HEK293 (cell line): ENCODE results near the gene ADAMTS19.

Experiments used
- KLF9 ChIP-seq: fragments of 450-650 bp; formaldehyde crosslinking; IDR thresholded peaks from 2 replicates; pipeline ENCODE4 v1.5.1; 2016; ENCODE audit warnings: missing biosample characterization, missing genetic modification characterization, low read depth
- TCF7L2 ChIP-seq: IDR thresholded peaks from 2 replicates; pipeline ENCODE4 v1.6.1; 2011; ENCODE audit warnings: low read depth, mild to moderate bottlenecking, inconsistent platforms, low read length, moderate library complexity, borderline replicate concordance
- ZBTB7A ChIP-seq: fragments of 450-650 bp; formaldehyde crosslinking; IDR thresholded peaks from 2 replicates; pipeline ENCODE4 v1.5.1; 2016; ENCODE audit warnings: low read depth, missing biosample characterization, missing genetic modification characterization
- ZFP37 ChIP-seq: fragments of 450-650 bp; formaldehyde crosslinking; IDR thresholded peaks from 2 replicates; pipeline ENCODE4 v1.5.1; 2016; ENCODE audit warnings: missing biosample characterization, missing genetic modification characterization
- ZNF132 ChIP-seq: fragments of 450-650 bp; formaldehyde crosslinking; IDR thresholded peaks from 2 replicates; pipeline ENCODE4 v1.5.1; 2017; ENCODE audit warnings: missing biosample characterization, missing genetic modification characterization, borderline replicate concordance
- ZNF133 ChIP-seq: fragments of 450-650 bp; formaldehyde crosslinking; IDR thresholded peaks from 2 replicates; pipeline ENCODE4 v1.5.1; 2016; ENCODE audit warnings: missing biosample characterization, missing genetic modification characterization
- ZNF248 ChIP-seq: fragments of 450-650 bp; formaldehyde crosslinking; IDR thresholded peaks from 2 replicates; pipeline ENCODE4 v1.5.1; 2017; ENCODE audit warnings: missing biosample characterization, missing genetic modification characterization
- ZNF302 ChIP-seq: fragments of 450-650 bp; formaldehyde crosslinking; IDR thresholded peaks from 2 replicates; pipeline ENCODE4 v1.5.1; 2016; ENCODE audit warnings: missing biosample characterization, missing genetic modification characterization, low read depth
- ZNF670 ChIP-seq: fragments of 450-650 bp; formaldehyde crosslinking; IDR thresholded peaks from 2 replicates; pipeline ENCODE4 v1.5.1; 2016; ENCODE audit warnings: missing biosample characterization, missing genetic modification characterization, low read depth
- TF ChIP-seq, protein P1 (sequence below): fragments of 450-650 bp; formaldehyde crosslinking; IDR thresholded peaks from 2 replicates; pipeline ENCODE4 v1.5.1; 2016; ENCODE audit warnings: missing biosample characterization, missing genetic modification characterization
- TF ChIP-seq, protein P2 (sequence below): fragments of 450-650 bp; formaldehyde crosslinking; IDR thresholded peaks from 2 replicates; pipeline ENCODE4 v1.5.1; 2017; ENCODE audit warnings: missing biosample characterization, missing genetic modification characterization
- TF ChIP-seq, protein P3 (sequence below): fragments of 450-650 bp; formaldehyde crosslinking; IDR thresholded peaks from 2 replicates; pipeline ENCODE4 v1.5.1; 2016; ENCODE audit warnings: missing biosample characterization, missing genetic modification characterization
- TF ChIP-seq, protein P4 (sequence below): fragments of 450-650 bp; formaldehyde crosslinking; IDR thresholded peaks from 2 replicates; pipeline ENCODE4 v1.5.1; 2016; ENCODE audit warnings: missing biosample characterization, missing genetic modification characterization, borderline replicate concordance
- TF ChIP-seq, protein P5 (sequence below): fragments of 450-650 bp; formaldehyde crosslinking; IDR thresholded peaks from 2 replicates; pipeline ENCODE4 v1.5.1; 2016; ENCODE audit warnings: missing biosample characterization, missing genetic modification characterization, borderline replicate concordance

DNA sequence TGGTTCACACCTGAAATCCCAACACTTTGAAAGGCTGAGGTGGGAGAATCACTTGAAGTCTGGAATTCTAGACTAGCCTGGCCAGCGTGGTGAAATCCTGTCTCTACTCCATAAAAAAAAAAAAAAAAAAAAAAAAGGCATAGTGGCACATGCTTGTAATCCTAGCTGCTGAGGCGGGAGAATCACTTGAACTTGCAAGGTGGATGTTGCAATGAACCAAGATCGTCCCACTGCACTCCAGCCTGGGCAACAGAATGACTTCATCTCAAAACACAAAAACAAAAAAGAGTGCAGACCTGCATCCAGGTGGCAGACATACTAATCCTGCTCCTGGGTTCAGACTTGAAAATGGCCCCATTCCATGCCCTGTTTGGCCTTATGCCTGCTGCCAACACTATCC is 21.8 kb upstream of the ADAMTS19 start:
- TF ChIP-seq KLF9 (tag by site-specific recombination) (no peak), ZNF132 (tag by site-specific recombination) (no peak), ZBTB7A (tag by site-specific recombination) (no peak), ZNF302 (tag by site-specific recombination) (no peak), ZNF133 (tag by site-specific recombination) (no peak), ZNF248 (no peak), ZNF670 (tag by site-specific recombination) (no peak), TCF7L2 (no peak), ZFP37 (tag by site-specific recombination) (no peak)
- TF ChIP-seq, protein P1, sequence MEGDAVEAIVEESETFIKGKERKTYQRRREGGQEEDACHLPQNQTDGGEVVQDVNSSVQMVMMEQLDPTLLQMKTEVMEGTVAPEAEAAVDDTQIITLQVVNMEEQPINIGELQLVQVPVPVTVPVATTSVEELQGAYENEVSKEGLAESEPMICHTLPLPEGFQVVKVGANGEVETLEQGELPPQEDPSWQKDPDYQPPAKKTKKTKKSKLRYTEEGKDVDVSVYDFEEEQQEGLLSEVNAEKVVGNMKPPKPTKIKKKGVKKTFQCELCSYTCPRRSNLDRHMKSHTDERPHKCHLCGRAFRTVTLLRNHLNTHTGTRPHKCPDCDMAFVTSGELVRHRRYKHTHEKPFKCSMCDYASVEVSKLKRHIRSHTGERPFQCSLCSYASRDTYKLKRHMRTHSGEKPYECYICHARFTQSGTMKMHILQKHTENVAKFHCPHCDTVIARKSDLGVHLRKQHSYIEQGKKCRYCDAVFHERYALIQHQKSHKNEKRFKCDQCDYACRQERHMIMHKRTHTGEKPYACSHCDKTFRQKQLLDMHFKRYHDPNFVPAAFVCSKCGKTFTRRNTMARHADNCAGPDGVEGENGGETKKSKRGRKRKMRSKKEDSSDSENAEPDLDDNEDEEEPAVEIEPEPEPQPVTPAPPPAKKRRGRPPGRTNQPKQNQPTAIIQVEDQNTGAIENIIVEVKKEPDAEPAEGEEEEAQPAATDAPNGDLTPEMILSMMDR (tag by site-specific recombination), result no peak
- TF ChIP-seq, protein P2, sequence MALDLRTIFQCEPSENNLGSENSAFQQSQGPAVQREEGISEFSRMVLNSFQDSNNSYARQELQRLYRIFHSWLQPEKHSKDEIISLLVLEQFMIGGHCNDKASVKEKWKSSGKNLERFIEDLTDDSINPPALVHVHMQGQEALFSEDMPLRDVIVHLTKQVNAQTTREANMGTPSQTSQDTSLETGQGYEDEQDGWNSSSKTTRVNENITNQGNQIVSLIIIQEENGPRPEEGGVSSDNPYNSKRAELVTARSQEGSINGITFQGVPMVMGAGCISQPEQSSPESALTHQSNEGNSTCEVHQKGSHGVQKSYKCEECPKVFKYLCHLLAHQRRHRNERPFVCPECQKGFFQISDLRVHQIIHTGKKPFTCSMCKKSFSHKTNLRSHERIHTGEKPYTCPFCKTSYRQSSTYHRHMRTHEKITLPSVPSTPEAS (tag by site-specific recombination), result no peak
- TF ChIP-seq, protein P3, sequence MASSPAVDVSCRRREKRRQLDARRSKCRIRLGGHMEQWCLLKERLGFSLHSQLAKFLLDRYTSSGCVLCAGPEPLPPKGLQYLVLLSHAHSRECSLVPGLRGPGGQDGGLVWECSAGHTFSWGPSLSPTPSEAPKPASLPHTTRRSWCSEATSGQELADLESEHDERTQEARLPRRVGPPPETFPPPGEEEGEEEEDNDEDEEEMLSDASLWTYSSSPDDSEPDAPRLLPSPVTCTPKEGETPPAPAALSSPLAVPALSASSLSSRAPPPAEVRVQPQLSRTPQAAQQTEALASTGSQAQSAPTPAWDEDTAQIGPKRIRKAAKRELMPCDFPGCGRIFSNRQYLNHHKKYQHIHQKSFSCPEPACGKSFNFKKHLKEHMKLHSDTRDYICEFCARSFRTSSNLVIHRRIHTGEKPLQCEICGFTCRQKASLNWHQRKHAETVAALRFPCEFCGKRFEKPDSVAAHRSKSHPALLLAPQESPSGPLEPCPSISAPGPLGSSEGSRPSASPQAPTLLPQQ (tag by site-specific recombination), result no peak
- TF ChIP-seq, protein P4, sequence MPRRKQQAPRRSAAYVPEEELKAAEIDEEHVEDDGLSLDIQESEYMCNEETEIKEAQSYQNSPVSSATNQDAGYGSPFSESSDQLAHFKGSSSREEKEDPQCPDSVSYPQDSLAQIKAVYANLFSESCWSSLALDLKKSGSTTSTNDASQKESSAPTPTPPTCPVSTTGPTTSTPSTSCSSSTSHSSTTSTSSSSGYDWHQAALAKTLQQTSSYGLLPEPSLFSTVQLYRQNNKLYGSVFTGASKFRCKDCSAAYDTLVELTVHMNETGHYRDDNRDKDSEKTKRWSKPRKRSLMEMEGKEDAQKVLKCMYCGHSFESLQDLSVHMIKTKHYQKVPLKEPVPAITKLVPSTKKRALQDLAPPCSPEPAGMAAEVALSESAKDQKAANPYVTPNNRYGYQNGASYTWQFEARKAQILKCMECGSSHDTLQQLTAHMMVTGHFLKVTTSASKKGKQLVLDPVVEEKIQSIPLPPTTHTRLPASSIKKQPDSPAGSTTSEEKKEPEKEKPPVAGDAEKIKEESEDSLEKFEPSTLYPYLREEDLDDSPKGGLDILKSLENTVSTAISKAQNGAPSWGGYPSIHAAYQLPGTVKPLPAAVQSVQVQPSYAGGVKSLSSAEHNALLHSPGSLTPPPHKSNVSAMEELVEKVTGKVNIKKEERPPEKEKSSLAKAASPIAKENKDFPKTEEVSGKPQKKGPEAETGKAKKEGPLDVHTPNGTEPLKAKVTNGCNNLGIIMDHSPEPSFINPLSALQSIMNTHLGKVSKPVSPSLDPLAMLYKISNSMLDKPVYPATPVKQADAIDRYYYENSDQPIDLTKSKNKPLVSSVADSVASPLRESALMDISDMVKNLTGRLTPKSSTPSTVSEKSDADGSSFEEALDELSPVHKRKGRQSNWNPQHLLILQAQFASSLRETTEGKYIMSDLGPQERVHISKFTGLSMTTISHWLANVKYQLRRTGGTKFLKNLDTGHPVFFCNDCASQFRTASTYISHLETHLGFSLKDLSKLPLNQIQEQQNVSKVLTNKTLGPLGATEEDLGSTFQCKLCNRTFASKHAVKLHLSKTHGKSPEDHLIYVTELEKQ (tag by site-specific recombination), result no peak
- TF ChIP-seq, protein P5, sequence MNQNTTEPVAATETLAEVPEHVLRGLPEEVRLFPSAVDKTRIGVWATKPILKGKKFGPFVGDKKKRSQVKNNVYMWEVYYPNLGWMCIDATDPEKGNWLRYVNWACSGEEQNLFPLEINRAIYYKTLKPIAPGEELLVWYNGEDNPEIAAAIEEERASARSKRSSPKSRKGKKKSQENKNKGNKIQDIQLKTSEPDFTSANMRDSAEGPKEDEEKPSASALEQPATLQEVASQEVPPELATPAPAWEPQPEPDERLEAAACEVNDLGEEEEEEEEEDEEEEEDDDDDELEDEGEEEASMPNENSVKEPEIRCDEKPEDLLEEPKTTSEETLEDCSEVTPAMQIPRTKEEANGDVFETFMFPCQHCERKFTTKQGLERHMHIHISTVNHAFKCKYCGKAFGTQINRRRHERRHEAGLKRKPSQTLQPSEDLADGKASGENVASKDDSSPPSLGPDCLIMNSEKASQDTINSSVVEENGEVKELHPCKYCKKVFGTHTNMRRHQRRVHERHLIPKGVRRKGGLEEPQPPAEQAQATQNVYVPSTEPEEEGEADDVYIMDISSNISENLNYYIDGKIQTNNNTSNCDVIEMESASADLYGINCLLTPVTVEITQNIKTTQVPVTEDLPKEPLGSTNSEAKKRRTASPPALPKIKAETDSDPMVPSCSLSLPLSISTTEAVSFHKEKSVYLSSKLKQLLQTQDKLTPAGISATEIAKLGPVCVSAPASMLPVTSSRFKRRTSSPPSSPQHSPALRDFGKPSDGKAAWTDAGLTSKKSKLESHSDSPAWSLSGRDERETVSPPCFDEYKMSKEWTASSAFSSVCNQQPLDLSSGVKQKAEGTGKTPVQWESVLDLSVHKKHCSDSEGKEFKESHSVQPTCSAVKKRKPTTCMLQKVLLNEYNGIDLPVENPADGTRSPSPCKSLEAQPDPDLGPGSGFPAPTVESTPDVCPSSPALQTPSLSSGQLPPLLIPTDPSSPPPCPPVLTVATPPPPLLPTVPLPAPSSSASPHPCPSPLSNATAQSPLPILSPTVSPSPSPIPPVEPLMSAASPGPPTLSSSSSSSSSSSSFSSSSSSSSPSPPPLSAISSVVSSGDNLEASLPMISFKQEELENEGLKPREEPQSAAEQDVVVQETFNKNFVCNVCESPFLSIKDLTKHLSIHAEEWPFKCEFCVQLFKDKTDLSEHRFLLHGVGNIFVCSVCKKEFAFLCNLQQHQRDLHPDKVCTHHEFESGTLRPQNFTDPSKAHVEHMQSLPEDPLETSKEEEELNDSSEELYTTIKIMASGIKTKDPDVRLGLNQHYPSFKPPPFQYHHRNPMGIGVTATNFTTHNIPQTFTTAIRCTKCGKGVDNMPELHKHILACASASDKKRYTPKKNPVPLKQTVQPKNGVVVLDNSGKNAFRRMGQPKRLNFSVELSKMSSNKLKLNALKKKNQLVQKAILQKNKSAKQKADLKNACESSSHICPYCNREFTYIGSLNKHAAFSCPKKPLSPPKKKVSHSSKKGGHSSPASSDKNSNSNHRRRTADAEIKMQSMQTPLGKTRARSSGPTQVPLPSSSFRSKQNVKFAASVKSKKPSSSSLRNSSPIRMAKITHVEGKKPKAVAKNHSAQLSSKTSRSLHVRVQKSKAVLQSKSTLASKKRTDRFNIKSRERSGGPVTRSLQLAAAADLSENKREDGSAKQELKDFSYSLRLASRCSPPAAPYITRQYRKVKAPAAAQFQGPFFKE, result no peak
